Esophagus muscularis mucosa (tissue), 4 donors: Measurements from ENCODE around the gene CCDC3.

Source experiments
- EP300 ChIP-seq: sonication (generic); formaldehyde crosslinking; IDR thresholded peaks from one replicate; pipeline ENCODE4 v1.6.1; 2017; ENCODE audit warnings: antibody characterized with exemption
- POLR2A ChIP-seq: fragments of 450-650 bp; IDR thresholded peaks from one replicate; pipeline ENCODE4 v1.6.1; 2017; ENCODE audit warnings: antibody characterized with exemption, moderate library complexity, mild to moderate bottlenecking, low read depth
- POLR2AphosphoS5 ChIP-seq, 2 donors: sonication (generic); formaldehyde crosslinking; IDR thresholded peaks; one replicate each; pipeline ENCODE4 v1.6.1; 2017; ENCODE audit warnings: antibody characterized with exemption in 2 of 2
- TF ChIP-seq, protein P1 (sequence below), 3 experiments: fragments of 200-600 bp in 2 of 3; fragments of 450-650 bp in 1 of 3; sonication (generic) in 2 of 3; IDR thresholded peaks; one replicate each; pipeline ENCODE4 v1.5.1; 2017 to 2019; ENCODE audit warnings: antibody characterized with exemption in 3 of 3, mild to moderate bottlenecking in 2 of 3, moderate library complexity in 1 of 3

GRCh38 chr10:12906051-12906541 lies 95.4 kb downstream of the CCDC3 start:
- TF ChIP-seq, protein P1, sequence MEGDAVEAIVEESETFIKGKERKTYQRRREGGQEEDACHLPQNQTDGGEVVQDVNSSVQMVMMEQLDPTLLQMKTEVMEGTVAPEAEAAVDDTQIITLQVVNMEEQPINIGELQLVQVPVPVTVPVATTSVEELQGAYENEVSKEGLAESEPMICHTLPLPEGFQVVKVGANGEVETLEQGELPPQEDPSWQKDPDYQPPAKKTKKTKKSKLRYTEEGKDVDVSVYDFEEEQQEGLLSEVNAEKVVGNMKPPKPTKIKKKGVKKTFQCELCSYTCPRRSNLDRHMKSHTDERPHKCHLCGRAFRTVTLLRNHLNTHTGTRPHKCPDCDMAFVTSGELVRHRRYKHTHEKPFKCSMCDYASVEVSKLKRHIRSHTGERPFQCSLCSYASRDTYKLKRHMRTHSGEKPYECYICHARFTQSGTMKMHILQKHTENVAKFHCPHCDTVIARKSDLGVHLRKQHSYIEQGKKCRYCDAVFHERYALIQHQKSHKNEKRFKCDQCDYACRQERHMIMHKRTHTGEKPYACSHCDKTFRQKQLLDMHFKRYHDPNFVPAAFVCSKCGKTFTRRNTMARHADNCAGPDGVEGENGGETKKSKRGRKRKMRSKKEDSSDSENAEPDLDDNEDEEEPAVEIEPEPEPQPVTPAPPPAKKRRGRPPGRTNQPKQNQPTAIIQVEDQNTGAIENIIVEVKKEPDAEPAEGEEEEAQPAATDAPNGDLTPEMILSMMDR (IDR thresholded peaks at IDR 0.05) = no peak
- TF ChIP-seq POLR2AphosphoS5 (IDR thresholded peaks at IDR 0.05) = peak in 1 of 2 donors; percentile 12
- no peak for TF ChIP-seq EP300
- no peak for TF ChIP-seq POLR2A
